Aorta (tissue), 5 donors: ENCODE measurements around the gene LIMCH1. TPM values are rescaled to one million over a fixed set of nuclear protein-coding genes. Genes with fewer than 3 reads are reported as not detected.
"Not testable (repeated sequence)": the region's sequence is repeated elsewhere in the genome, so short reads cannot be mapped to it uniquely, and the experiment has no call there.

ENCODE experiments used
- ATAC-seq: fragments of 200-7000 bp; cut with Tn5 transposase; one replicate; pipeline ENCODE4 v1.9.1; 2022; ENCODE audit warnings: moderate library complexity; ENCODE audit not compliant: low FRiP score
- DNase-seq, 2 donors: peaks; one replicate each; pipeline ENCODE4 v3.0.0-alpha.2; 2020
- H3K27ac ChIP-seq, 2 donors: one replicate each; pipeline ENCODE4 v1.5.1; 2013; ENCODE audit warnings: low read length in 2 of 2, mild to moderate bottlenecking in 2 of 2, moderate library complexity in 2 of 2, control low read depth in 1 of 2, inconsistent platforms in 1 of 2, low read depth in 1 of 2
- H3K27me3 ChIP-seq, 2 donors: one replicate each; pipeline ENCODE4 v1.6.1; 2013; ENCODE audit warnings: control low read depth in 1 of 2, low read length in 1 of 2, mild to moderate bottlenecking in 1 of 2, moderate library complexity in 1 of 2; ENCODE audit not compliant: insufficient read depth in 2 of 2, control insufficient read depth in 1 of 2
- H3K36me3 ChIP-seq, 2 donors: one replicate each; pipeline ENCODE4 v1.6.1; 2013; ENCODE audit warnings: control low read depth in 1 of 2, low read length in 1 of 2, mild to moderate bottlenecking in 1 of 2; ENCODE audit not compliant: insufficient read depth in 2 of 2, control insufficient read depth in 1 of 2
- H3K4me1 ChIP-seq, 2 donors: one replicate each; pipeline ENCODE4 v1.6.1; 2013; ENCODE audit warnings: low read length in 2 of 2, control low read depth in 1 of 2, mild to moderate bottlenecking in 1 of 2, moderate library complexity in 1 of 2; ENCODE audit not compliant: insufficient read depth in 2 of 2, control insufficient read depth in 1 of 2
- H3K4me3 ChIP-seq, 2 donors: one replicate each; pipeline ENCODE4 v1.5.1; 2013; ENCODE audit warnings: low read length in 2 of 2, control low read depth in 1 of 2, mild to moderate bottlenecking in 1 of 2
- H3K9me3 ChIP-seq: one replicate; pipeline ENCODE4 v1.6.1; 2013; ENCODE audit warnings: mild to moderate bottlenecking, low read length; ENCODE audit not compliant: control insufficient read depth
- WGBS, 2 donors: extraction: QIAGEN DNeasy Blood & Tissue Kit; methylation state at CpG; one replicate each; pipeline ENCODE4 v1.1.7; 2013; 5-methylcytosine and 5-hydroxymethylcytosine counted together
- intact Hi-C, 2 donors: fragments of 100-400 bp; cut with DNase I; formaldehyde crosslinking; loops; one replicate each; pipeline versions ENCODE4 v1.14.2 to v1.15.0; 2022
- long read RNA-seq, 2 donors: library from polyadenylated mRNA; unstranded; transcript quantifications; one replicate each; pipeline ENCODE4 v2.0.0, GENCODE V29; 2020 to 2021
- polyA plus RNA-seq, 2 donors: library from polyadenylated mRNA; stranded (reverse); fragments of 200-250 nt; gene quantifications; one replicate each; pipeline ENCODE4 v1.2.3, GENCODE V29; 2013
- total RNA-seq, 2 donors: library from RNA; stranded (reverse); fragmentation: NEBNext Ultra II Directional; extraction: Animal tissue kit (Norgen Biotek cat#: 25700); gene quantifications; one replicate each; pipeline ENCODE4 v1.2.1, GENCODE V29; 2021
- donor health status: healthy with polysubstance abuse.
- donor health status: Bipolar disorder and iron deficiency.
- donor health status: DM: no; HTN: no; CAD: no.
- donor health status: DM: no; HTN: no; CAD: no.
- donor health status: DM: yes; HTN: yes; CAD: no.

Gene LIMCH1
- 100 to 1,000 TPM; 177 to 191 TPM for total RNA-seq
- 10 to 100 TPM; 31.7 to 40.5 TPM for polyA plus RNA-seq
- long read RNA-seq, donor 1, full-length matches to known transcripts: 6 of 307 reads
- long read RNA-seq, donor 1, partial matches to known transcripts: 221 of 307 reads
- long read RNA-seq, donor 1, other reads (novel, unspliced or antisense): 80 of 307 reads
- long read RNA-seq, donor 2, full-length matches to known transcripts: 25 of 116 reads
- long read RNA-seq, donor 2, partial matches to known transcripts: 46 of 116 reads
- long read RNA-seq, donor 2, other reads (novel, unspliced or antisense): 45 of 116 reads

- Histone ChIP-seq H3K36me3 (no peaks in the 10 kb centered on the region), H3K4me3 (peak within 1 kb of the TSS in 1 of 2 donors; percentile 63), H3K27me3 (no peaks in the 10 kb centered on the region), H3K9me3 (no peaks in the 10 kb centered on the region), H3K4me1 (peaks cover 11 to 15% of the 10 kb centered on the region in 2 donors), H3K27ac (peak within 1 kb of the TSS; percentile 63 to 93)
- ATAC-seq: peak; percentile 78
- 13% methylated on average over 9 of the region's 9 CpGs for WGBS, 2 donors
- intact Hi-C loops: loop anchor here (2.0 to 5.0 kb wide), 3 partner anchors 89 to 176 kb away; no protein-coding TSS in a partner anchor
- peak; percentile 87 to 91 for DNase-seq
Measured at GRCh38 chr4:41538017-41538733, at the start of gene LIMCH1. TSS of gene LIMCH1 (plus strand) at chr4:41538157. CDS start at chr4:41605996, 67,839 bp downstream.

GRCh38 chr4:41491081-41491576 is 46.8 kb upstream of the LIMCH1 start:
- H3K27me3 ChIP-seq, H3K27ac ChIP-seq, H3K36me3 ChIP-seq, ATAC-seq, H3K4me1 ChIP-seq, H3K9me3 ChIP-seq, H3K4me3 ChIP-seq, DNase-seq, intact Hi-C loops: not testable (repeated sequence)
- 95 to 97% methylated on average over 23 to 28 of the region's 28 CpGs for WGBS, 2 donors

GRCh38 chr4:41496977-41497376 is 41.0 kb upstream of the LIMCH1 start:
- Histone ChIP-seq H3K27me3 (no peaks in the 10 kb centered on the region), H3K4me1 (no peaks in the 10 kb centered on the region), H3K36me3 (peaks cover 0 to 5% of the 10 kb centered on the region in 2 donors), H3K4me3 (no peak overlapping the region), H3K27ac (no peak overlapping the region), H3K9me3 (no peaks in the 10 kb centered on the region)
- DNase-seq: no peak
- intact Hi-C loops: no loop called here
- no peak for ATAC-seq

- Histone ChIP-seq H3K27ac (no peak overlapping the region), H3K27me3 (no peaks in the 10 kb centered on the region), H3K4me1 (no peaks in the 10 kb centered on the region), H3K9me3 (no peaks in the 10 kb centered on the region), H3K4me3 (no peak overlapping the region), H3K36me3 (peaks cover 0 to 5% of the 10 kb centered on the region in 2 donors)
- DNase-seq: no peak
- WGBS, 2 donors: 94% methylated on average over 4 of the region's 4 CpGs
- no peak for ATAC-seq
- intact Hi-C loops: no loop called here
Measured at GRCh38 chr4:41498177-41498576, 39.8 kb upstream of the LIMCH1 start.

- WGBS, 2 donors: 64 to 67% methylated on average over 2 of the region's 2 CpGs
- no peak overlapping the region for H3K4me3 ChIP-seq
- peaks cover 0 to 5% of the 10 kb centered on the region in 2 donors for H3K36me3 ChIP-seq
- no peaks in the 10 kb centered on the region for H3K9me3 ChIP-seq
- no peaks in the 10 kb centered on the region for H3K27me3 ChIP-seq
- DNase-seq: no peak
- H3K27ac ChIP-seq: no peak overlapping the region
- intact Hi-C loops: no loop called here
- no peak for ATAC-seq
- peaks cover 5 to 23% of the 10 kb centered on the region in 2 donors for H3K4me1 ChIP-seq
Measured at GRCh38 chr4:41504167-41504818, 33.7 kb upstream of the LIMCH1 start.

- Histone ChIP-seq H3K27ac (peak overlapping the region in 1 of 2 donors; percentile 64), H3K4me1 (peaks cover 5 to 27% of the 10 kb centered on the region in 2 donors), H3K4me3 (no peak overlapping the region), H3K9me3 (no peaks in the 10 kb centered on the region), H3K36me3 (peaks cover 0 to 5% of the 10 kb centered on the region in 2 donors), H3K27me3 (no peaks in the 10 kb centered on the region)
- intact Hi-C loops: loop anchor here in 1 of 2 donors (5.0 kb wide), 2 partner anchors 37 to 143 kb away; no protein-coding TSS in a partner anchor
- peak; percentile 79 for ATAC-seq
- 3 to 4% methylated on average over 2 of the region's 2 CpGs for WGBS, 2 donors
- peak; percentile 77 to 80 for DNase-seq
Measured at GRCh38 chr4:41505161-41505661, 32.7 kb upstream of the LIMCH1 start.

- intact Hi-C loops: loop anchor here in 1 of 2 donors (5.0 kb wide), 2 partner anchors 36 to 144 kb away; no protein-coding TSS in a partner anchor
- Histone ChIP-seq H3K4me3 (no peak overlapping the region), H3K27ac (no peak overlapping the region), H3K4me1 (peaks cover 5 to 27% of the 10 kb centered on the region in 2 donors), H3K9me3 (no peaks in the 10 kb centered on the region), H3K27me3 (no peaks in the 10 kb centered on the region), H3K36me3 (no peaks in the 10 kb centered on the region)
- 47 to 50% methylated on average over 2 of the region's 2 CpGs for WGBS, 2 donors
- DNase-seq (no peak), ATAC-seq (no peak)
Measured at GRCh38 chr4:41506130-41506529, 31.8 kb upstream of the LIMCH1 start.

GRCh38 chr4:41507291-41507947 is 30.5 kb upstream of the LIMCH1 start:
- Histone ChIP-seq H3K27ac (peak overlapping the region in 1 of 2 donors; percentile 52), H3K9me3 (no peaks in the 10 kb centered on the region), H3K4me3 (no peak overlapping the region), H3K36me3 (no peaks in the 10 kb centered on the region), H3K27me3 (no peaks in the 10 kb centered on the region), H3K4me1 (peaks cover 5 to 27% of the 10 kb centered on the region in 2 donors)
- intact Hi-C loops: loop anchor here in 1 of 2 donors (5.0 kb wide), 2 partner anchors 35 to 145 kb away; no protein-coding TSS in a partner anchor
- no peak for ATAC-seq
- no peak for DNase-seq
- 49 to 53% methylated on average over 3 of the region's 3 CpGs for WGBS, 2 donors
